Fibroblast of skin of left quadriceps (primary cell): ENCODE results near the gene RNF41.

ENCODE experiments used
- DNase-seq, 2 experiments: peaks; one replicate each; pipeline ENCODE4 v3.0.0-alpha.2; 2013; ENCODE audit warnings: low read depth in 2 of 2

The RNF41 gene

GRCh38 chr12:56208006-56208405, 13.7 kb downstream of the RNF41 start:
- no peak for DNase-seq

- DNase-seq, result peak in 1 of 2 experiments; percentile 12
These were observed 15.1 kb downstream of the RNF41 start for GRCh38 chr12:56206452-56207166.

GRCh38 chr12:56205445-56205844, 16.3 kb downstream of the RNF41 start:
- no peak for DNase-seq

GRCh38 chr12:56204275-56204674, 17.4 kb downstream of the RNF41 start:
- no peak for DNase-seq

- DNase-seq, result no peak
These were observed 18.9 kb downstream of the RNF41 start for GRCh38 chr12:56202838-56203237.

- DNase-seq, result no peak
These were observed 19.4 kb downstream of the RNF41 start for GRCh38 chr12:56202366-56202765.

- no peak for DNase-seq
These were observed 22.9 kb downstream of the RNF41 start for GRCh38 chr12:56198836-56199235.

GRCh38 chr12:56197921-56198635, 23.6 kb downstream of the RNF41 start:
- DNase-seq, result no peak

GRCh38 chr12:56196818-56197550, 24.7 kb downstream of the RNF41 start:
- peak; percentile 81 to 83 for DNase-seq

- peak; percentile 68 to 70 for DNase-seq
These were observed 28.6 kb downstream of the RNF41 start for GRCh38 chr12:56193025-56193578.

- DNase-seq, result no peak
These were observed 29.1 kb downstream of the RNF41 start for GRCh38 chr12:56192582-56192981.

- DNase-seq, result no peak
These were observed 31.0 kb downstream of the RNF41 start for GRCh38 chr12:56190695-56191155.

GRCh38 chr12:56189918-56190694, 31.6 kb downstream of the RNF41 start:
- DNase-seq, result peak; percentile 73 to 76

GRCh38 chr12:56189099-56189917, 32.4 kb downstream of the RNF41 start, which contains the start of gene SMARCC2:
SMARCC2 (minus strand) TSS chr12:56189483; CDS start chr12:56189461, 22 bp downstream.
- peak; percentile 64 to 67 for DNase-seq

- no peak for DNase-seq
These were observed 33.0 kb downstream of the RNF41 start for GRCh38 chr12:56188778-56189098.

- DNase-seq, result no peak
These were observed 33.5 kb downstream of the RNF41 start for GRCh38 chr12:56188131-56188777.

- DNase-seq, result no peak
These were observed 34.8 kb downstream of the RNF41 start for GRCh38 chr12:56186957-56187356.

- DNase-seq, result no peak
These were observed 43.4 kb downstream of the RNF41 start for GRCh38 chr12:56178347-56178746.

GRCh38 chr12:56172839-56173238, 48.9 kb downstream of the RNF41 start:
- no peak for DNase-seq

- no peak for DNase-seq
These were observed 52.4 kb downstream of the RNF41 start for GRCh38 chr12:56169229-56169759.
